ENCODE results near the gene LYG1. TPM values are rescaled to one million over a fixed set of nuclear protein-coding genes. Genes with fewer than 3 reads are reported as not detected.

The LYG1 gene
- total and polyA plus RNA-seq, 9 of the 15 experiments (the other 6 are each of a cell fraction or from before 2014, with no cell fraction given) = 0.64 to 2.6 (median 1.2) TPM

- 0 out of 2 replicates have a peak, but pooled peaks have one; percentile 7 for TF ChIP-seq ARID2 (IDR thresholded peaks at IDR 0.05)
- no peak for TF ChIP-seq ZBTB33 (CRISPR knock-in tag; IDR thresholded peaks at IDR 0.05)
- TF ChIP-seq HNRNPUL1 (IDR thresholded peaks at IDR 0.05; ENCODE audit: low read length) = no peak
- TF ChIP-seq DMBX1 (CRISPR knock-in tag; IDR thresholded peaks at IDR 0.05; ENCODE audit: borderline replicate concordance) = no peak
Observed at GRCh38 chr2:99336804-99337112, 35.8 kb upstream of the LYG1 start (continued).

GRCh38 chr2:99335911-99336803, 35.2 kb upstream of the LYG1 start, which contains the start of gene TXNDC9:
TXNDC9 (minus strand) TSS chr2:99336333; CDS start chr2:99333210, 3,123 bp downstream.
- peaks cover 13% of the 10 kb centered on the region; the same call in 1 of the 2 replicates for H4K20me1 ChIP-seq (replicated peaks; ENCODE audit: control insufficient read depth, insufficient read depth, low read length)
- BruUV-seq (replicated peaks) = TSS peak; percentile 72
- ChIA-PET POLR2A (interaction anchor here (0.6 to 1.8 kb wide), 8 partner anchors 12 to 1319 kb away, joined by 3 to 9 read pairs (median 4); partner anchors contain the start of gene REV1), CTCF (ENCODE audit: low intra/inter-chr PET ratio) (interaction anchor here (2.1 kb wide), 1 partner anchor 154 kb away, joined by 9 read pairs; the partner anchor contains the start of gene REV1)
- DNase-seq (ENCODE audit: extremely low read depth in 1 of 4, low spot score in 3 of 4) (peak; percentile 93 to 100 (median 96)), ATAC-seq (peak; percentile 85), FAIRE-seq (peak; percentile 96)
- WGBS (ENCODE audit: insufficient coverage, low coverage, missing lambda C conversion rate) = under 1% methylated on average over 58 of the region's 60 CpGs
- peak within 1 kb of the TSS; percentile 98 for H2AFZ ChIP-seq (ENCODE audit: low read depth, low read length)
- peaks cover 87% of the 10 kb centered on the region for H3K79me2 ChIP-seq (ENCODE audit: control insufficient read depth, insufficient read depth, low read length)
- H3K9ac ChIP-seq (ENCODE audit: insufficient read depth in 1 of 2, low read depth in 2 of 2, low read length in 2 of 2) = peak within 1 kb of the TSS; percentile 89 to 96
- H3K4me1 ChIP-seq (replicated peaks in 1 of 2; ENCODE audit: control insufficient read depth in 2 of 2, insufficient read depth in 2 of 2, low read length in 2 of 2) = peaks cover 11 to 19% of the 10 kb centered on the region in 2 experiments; a peak in 4 of 5 replicates
- peak within 1 kb of the TSS; percentile 89 for H3K4me2 ChIP-seq (ENCODE audit: insufficient read depth, low read length)
- no peaks in the 10 kb centered on the region for H3K27me3 ChIP-seq (ENCODE audit: control insufficient read depth in 2 of 2, insufficient read depth in 2 of 2, low read length in 2 of 2)
- in situ Hi-C loops (cut with MboI) = no loop called here
- H3K27ac ChIP-seq (ENCODE audit: extremely low read depth, low read depth, low read length) = peak within 1 kb of the TSS; percentile 92
- H3K4me3 ChIP-seq = peak within 1 kb of the TSS; percentile 61
- peaks cover 31% of the 10 kb centered on the region for H3K36me3 ChIP-seq (ENCODE audit: control insufficient read depth, insufficient read depth, low read length)
- H3K9me3 ChIP-seq (replicated peaks; ENCODE audit: control insufficient read depth, insufficient read depth, low read depth, low read length) = no peaks in the 10 kb centered on the region
- no peaks in the 10 kb centered on the region for H3K9me1 ChIP-seq (ENCODE audit: control insufficient read depth, insufficient read depth, low read length)
- intact Hi-C loops (cut with micrococcal nuclease) = loop anchor here (1.0 kb wide), 1 partner anchor 155 kb away; the partner anchor contains the start of genes MITD1 and MRPL30
- peak; percentile 79; the same call in 1 of the 2 replicates for TF ChIP-seq ZNF395 (CRISPR knock-in tag; IDR thresholded peaks at IDR 0.05)
- TF ChIP-seq HCFC1 (IDR thresholded peaks at IDR 0.05; ENCODE audit: low read depth, low read length) = peak; percentile 99
- TF ChIP-seq HINFP (tag; conservative IDR thresholded peaks at IDR 0.05; ENCODE audit: low read depth) = no peak
- TF ChIP-seq USF2 (CRISPR knock-in tag; IDR thresholded peaks at IDR 0.05) = no peak
